HepG2 (cell line): Measurements from ENCODE around the gene CNIH3. TPM values are rescaled to one million over a fixed set of nuclear protein-coding genes. Genes with fewer than 3 reads are reported as not detected.

Experiments used
- ATAC-seq: fragments of 200-7000 bp; cut with Tn5 transposase; 3 replicates; pipeline ENCODE4 v1.9.1; 2020; ENCODE audit warnings: mild to moderate bottlenecking, moderate library complexity
- BruUV-seq: library from RNA; stranded (reverse); fragments of 400-500 nt; replicated peaks from 2 replicates; lab custom pipeline; 2021; lab: Mats Ljungman, UMichigan
- CTCF ChIA-PET: fragments of 300-600 bp; formaldehyde crosslinking; extraction: SDS; loops from one replicate; lab custom pipeline; 2021; ENCODE audit warnings: low total read pairs, inconsistent platforms, low intra/inter-chr PET ratio; lab: Yijun Ruan, JAX
- POLR2A ChIA-PET: fragments of 350-600 bp; sonication (Branson Sonifier 250); formaldehyde crosslinking; loops from one replicate; lab custom pipeline; 2020; ENCODE audit warnings: antibody characterized with exemption, inconsistent platforms; lab: Yijun Ruan, JAX
- DNase-seq: peaks from one replicate; pipeline ENCODE4 v3.0.0-alpha.2; 2015; ENCODE audit warnings: low spot score
- FAIRE-seq: peaks from 3 replicates; lab custom pipeline; 2011; peaks lifted over from hg19 to GRCh38; lab: Jason Lieb, UNC
- H2AFZ ChIP-seq: one replicate; pipeline ENCODE4 v1.6.1; 2011; ENCODE audit warnings: low read length, inconsistent platforms
- H3K27ac ChIP-seq: fragments of 300-600 bp; 3 replicates; pipeline ENCODE4 v1.8.0; 2011; ENCODE audit warnings: mixed run types, mild to moderate bottlenecking, mixed read lengths, low read length, inconsistent platforms; ENCODE audit not compliant: insufficient read depth; ENCODE audit errors: extremely low read length
- H3K27me3 ChIP-seq, 2 experiments: fragments of 200-600 bp in 1 of 2; 2 replicates in 1 of 2; 3 replicates in 1 of 2; pipeline versions ENCODE4 v1.6.0 to v1.8.0; 2011; ENCODE audit warnings: low read length in 2 of 2, mild to moderate bottlenecking in 2 of 2, moderate library complexity in 2 of 2, inconsistent platforms in 1 of 2; ENCODE audit not compliant: insufficient read depth in 2 of 2, control insufficient read depth in 1 of 2
- H3K36me3 ChIP-seq, 2 experiments: fragments of 200-600 bp in 1 of 2; replicated peaks in 1 of 2; 2 replicates in 1 of 2; 3 replicates in 1 of 2; pipeline versions ENCODE4 v1.5.1 to v1.8.0; 2011; ENCODE audit warnings: low read length in 2 of 2, inconsistent platforms in 1 of 2; ENCODE audit not compliant: insufficient read depth in 2 of 2, control insufficient read depth in 1 of 2
- H3K4me1 ChIP-seq: 2 replicates; pipeline ENCODE4 v1.5.1; 2012; ENCODE audit warnings: low read length, inconsistent platforms; ENCODE audit not compliant: insufficient read depth
- H3K4me2 ChIP-seq: 2 replicates; pipeline ENCODE4 v1.6.0; 2011; ENCODE audit warnings: low read depth, low read length, inconsistent platforms
- H3K4me3 ChIP-seq, 3 experiments: fragments of 200-600 bp in 1 of 3; sonication (generic), shearing (Covaris generic) in 1 of 3; replicated peaks in 1 of 3; 2 replicates each; pipeline ENCODE4 v1.5.1; 2011 to 2016; ENCODE audit warnings: low read length in 3 of 3, inconsistent platforms in 2 of 3, low read depth in 2 of 3, mild to moderate bottlenecking in 2 of 3, control low read depth in 1 of 3, mixed read lengths in 1 of 3; ENCODE audit not compliant: insufficient read depth in 1 of 3
- H3K79me2 ChIP-seq: one replicate; pipeline ENCODE4 v1.6.1; 2011; ENCODE audit warnings: low read length, inconsistent platforms; ENCODE audit not compliant: insufficient read depth
- H3K9ac ChIP-seq: 2 replicates; pipeline ENCODE4 v1.6.0; 2011; ENCODE audit warnings: mild to moderate bottlenecking, low read depth, low read length, inconsistent platforms; ENCODE audit not compliant: insufficient read depth
- H3K9me3 ChIP-seq: 2 replicates; pipeline ENCODE4 v1.5.1; 2012; ENCODE audit warnings: mild to moderate bottlenecking, low read length
- H4K20me1 ChIP-seq: 2 replicates; pipeline ENCODE4 v1.6.0; 2011; ENCODE audit warnings: inconsistent platforms, mild to moderate bottlenecking, low read length, moderate library complexity; ENCODE audit not compliant: insufficient read depth
- CREB1 ChIP-seq, 2 experiments: fragments of 450-650 bp in 1 of 2; IDR thresholded peaks; 2 replicates each; pipeline ENCODE4 v1.6.1; 2016 to 2017; ENCODE audit warnings: control low read depth in 1 of 2, mild to moderate bottlenecking in 1 of 2, missing compliant biosample characterization in 1 of 2, missing genetic modification characterization in 1 of 2
- FOXJ3 ChIP-seq: sonication (generic); formaldehyde crosslinking; IDR thresholded peaks from 2 replicates; pipeline ENCODE4 v1.4.0; 2020; ENCODE audit warnings: missing genetic modification reagents, mild to moderate bottlenecking, borderline replicate concordance
- HNRNPK ChIP-seq: fragments of 200-400 bp; formaldehyde crosslinking; IDR thresholded peaks from 2 replicates; pipeline ENCODE4 v1.6.1; 2018; ENCODE audit warnings: low read length, low read depth, moderate library complexity, mild to moderate bottlenecking; ENCODE audit not compliant: poor library complexity, severe bottlenecking
- IRX3 ChIP-seq: sonication (generic); formaldehyde crosslinking; IDR thresholded peaks from 2 replicates; pipeline ENCODE4 v1.8.1; 2023; ENCODE audit warnings: mild to moderate bottlenecking, low read depth, missing genetic modification reagents, borderline replicate concordance
- ONECUT2 ChIP-seq: sonication (generic); formaldehyde crosslinking; IDR thresholded peaks from 2 replicates; pipeline ENCODE4 v1.4.0; 2020; ENCODE audit warnings: missing genetic modification reagents
- PATZ1 ChIP-seq: sonication (generic); formaldehyde crosslinking; IDR thresholded peaks from 2 replicates; pipeline ENCODE4 v1.4.0; 2020; ENCODE audit warnings: missing genetic modification reagents
- PLRG1 ChIP-seq: fragments of 450-650 bp; conservative IDR thresholded peaks from 2 replicates; pipeline ENCODE4 v1.6.1; 2016
- SNRNP70 ChIP-seq: fragments of 200-400 bp; formaldehyde crosslinking; IDR thresholded peaks from 2 replicates; pipeline ENCODE4 v1.6.1; 2017; ENCODE audit warnings: mild to moderate bottlenecking, low read depth, low read length, moderate library complexity
- SPEN ChIP-seq: sonication (generic); formaldehyde crosslinking; IDR thresholded peaks from 2 replicates; pipeline ENCODE4 v1.5.1; 2020; ENCODE audit warnings: low read depth, mild to moderate bottlenecking, missing genetic modification reagents
- ZBTB38 ChIP-seq: sonication (generic); formaldehyde crosslinking; IDR thresholded peaks from 2 replicates; pipeline ENCODE4 v1.5.1; 2020; ENCODE audit warnings: mild to moderate bottlenecking, missing genetic modification reagents
- ZNF136 ChIP-seq: sonication (generic); formaldehyde crosslinking; IDR thresholded peaks from 2 replicates; pipeline ENCODE4 v1.8.1; 2022; ENCODE audit warnings: low read depth, mild to moderate bottlenecking, moderate library complexity, missing genetic modification reagents
- ZNF430 ChIP-seq: sonication (generic); formaldehyde crosslinking; IDR thresholded peaks from 2 replicates; pipeline ENCODE4 v1.9.0; 2021; ENCODE audit warnings: mild to moderate bottlenecking, missing genetic modification reagents
- ZNF788 ChIP-seq: sonication (generic); formaldehyde crosslinking; IDR thresholded peaks from 2 replicates; pipeline ENCODE4 v1.5.0; 2020; ENCODE audit warnings: mild to moderate bottlenecking, missing genetic modification reagents, borderline replicate concordance
- ZSCAN20 ChIP-seq: sonication (generic); formaldehyde crosslinking; IDR thresholded peaks from 2 replicates; pipeline ENCODE4 v1.4.0; 2020; ENCODE audit warnings: missing genetic modification reagents, mild to moderate bottlenecking, borderline replicate concordance
- WGBS: methylation state at CpG from one replicate; pipeline ENCODE4 v1.1.6; 2017; ENCODE audit warnings: low lambda C conversion rate; 5-methylcytosine and 5-hydroxymethylcytosine counted together
- in situ Hi-C: cut with HindIII; loops from 2 replicates; pipeline ENCODE4 v1.10.0; 2017; ENCODE audit warnings: low pct_unique_long_range_greater_than_20kb; ENCODE audit not compliant: extremely low pct_ligation_motif_present
- intact Hi-C: fragments of 100-400 bp; cut with micrococcal nuclease; formaldehyde crosslinking; loops from one replicate; pipeline ENCODE4 v1.10.0; 2022; ENCODE audit not compliant: unreplicated experiment
- polyA plus RNA-seq, 8 experiments: library from polyadenylated mRNA; depleted of rRNA in 3 of 8; stranded (reverse) in 7 of 8; unstranded in 1 of 8; fragments of >200 nt; fragmentation: Illumina TruSeq in 4 of 8; extraction: Trizol in 4 of 8; gene quantifications; 2 replicates each; pipeline versions ENCODE4 v1.2.1 to v1.2.3, GENCODE V29; 2011 to 2016; ENCODE audit warnings: low read depth in 4 of 8, missing spikeins in 1 of 8, mixed read lengths in 1 of 8; ENCODE audit not compliant: insufficient read depth in 1 of 8
- total RNA-seq, 5 experiments: library from RNA; depleted of rRNA; stranded (reverse); fragments of >200 nt; fragmentation: Illumina TruSeq; extraction: Trizol; gene quantifications; 2 replicates each; pipeline ENCODE4 v1.2.3, GENCODE V29; 2016; ENCODE audit warnings: low read depth in 1 of 5

Gene CNIH3
- total and polyA plus RNA-seq, 2 of the 13 experiments (the other 11 are each of a cell fraction or from before 2014, with no cell fraction given): 0.36 to 1.1 TPM

- no peaks in the 10 kb centered on the region for H3K36me3 ChIP-seq
- CTCF ChIA-PET: no interaction called here
- WGBS: 2% methylated on average over 2 of the region's 2 CpGs
- TF ChIP-seq ZNF788 (CRISPR knock-in tag): no peak
- TF ChIP-seq, all 625 proteins: peak for 0
- DNase-seq (no peak), ATAC-seq (no peak), FAIRE-seq (no peak)
- Histone ChIP-seq H3K9ac (no peak overlapping the region), H3K4me2 (no peak overlapping the region), H3K79me2 (no peaks in the 10 kb centered on the region), H2AFZ (no peak overlapping the region), H3K27me3 (no peaks in the 10 kb centered on the region), H3K4me3 (no peak overlapping the region), H3K27ac (no peak overlapping the region), H3K9me3 (no peaks in the 10 kb centered on the region), H4K20me1 (no peaks in the 10 kb centered on the region), H3K4me1 (no peaks in the 10 kb centered on the region)
- POLR2A ChIA-PET: no interaction called here
- in situ Hi-C loops: no loop called here
- no TSS peak for BruUV-seq
- intact Hi-C loops: no loop called here
Observed at GRCh38 chr1:224666913-224667312, 50.8 kb downstream of the CNIH3 start.

GRCh38 chr1:224668984-224669383 is 52.9 kb downstream of the CNIH3 start:
- POLR2A ChIA-PET: no interaction called here
- ATAC-seq (no peak), DNase-seq (no peak), FAIRE-seq (no peak)
- no peaks in the 10 kb centered on the region for H3K36me3 ChIP-seq
- no peak overlapping the region for H3K9ac ChIP-seq
- H2AFZ ChIP-seq: no peak overlapping the region
- TF ChIP-seq FOXJ3 (no peak), CREB1 (IDR thresholded peaks at IDR 0.05) (no peak), CREB1 (CRISPR knock-in tag; IDR thresholded peaks at IDR 0.05) (no peak), SNRNP70 (no peak), HNRNPK (no peak), ZNF136 (CRISPR knock-in tag) (no peak), ZNF430 (CRISPR knock-in tag) (no peak), PATZ1 (CRISPR knock-in tag) (no peak), ONECUT2 (CRISPR knock-in tag) (no peak), ZBTB38 (CRISPR knock-in tag) (no peak), SPEN (CRISPR knock-in tag) (no peak), IRX3 (CRISPR knock-in tag) (no peak), PLRG1 (no peak), ZSCAN20 (no peak)
- peaks cover 0 to 4% of the 10 kb centered on the region in 2 experiments; a peak in 1 of 5 replicates for H3K27me3 ChIP-seq
- no peaks in the 10 kb centered on the region for H3K4me1 ChIP-seq
- in situ Hi-C loops: no loop called here
- BruUV-seq: no TSS peak
- WGBS: 40% methylated on average over 1 of the region's 3 CpGs
- H3K79me2 ChIP-seq: no peaks in the 10 kb centered on the region
- H3K4me3 ChIP-seq: no peak overlapping the region
- CTCF ChIA-PET: no interaction called here
- no peak overlapping the region for H3K4me2 ChIP-seq
- no peak overlapping the region for H3K27ac ChIP-seq
- intact Hi-C loops: no loop called here
- no peaks in the 10 kb centered on the region for H3K9me3 ChIP-seq
- no peaks in the 10 kb centered on the region for H4K20me1 ChIP-seq
